Glutamatergic neuron (in vitro differentiated cells): ENCODE measurements around the gene ZNF287. TPM values are rescaled to one million over a fixed set of nuclear protein-coding genes. Genes with fewer than 3 reads are reported as not detected.
A peak's percentile ranks its signal among the peaks of the same experiment; 100 is the strongest.

Source experiments
- DNase-seq: peaks from one replicate; pipeline ENCODE4 v3.0.0; 2022
- H3K27ac Mint-ChIP-seq: one replicate; pipeline ENCODE4 v1.8.0; 2020; ENCODE audit warnings: mild to moderate bottlenecking, mixed read lengths, inconsistent platforms; ENCODE audit not compliant: unreplicated experiment
- H3K27me3 Mint-ChIP-seq: one replicate; pipeline ENCODE4 v1.8.0; 2020; ENCODE audit warnings: mild to moderate bottlenecking, moderate library complexity, mixed read lengths, inconsistent platforms; ENCODE audit not compliant: unreplicated experiment
- H3K36me3 Mint-ChIP-seq: one replicate; pipeline ENCODE4 v1.8.0; 2020; ENCODE audit warnings: mild to moderate bottlenecking, mixed read lengths, inconsistent platforms; ENCODE audit not compliant: unreplicated experiment
- H3K4me1 Mint-ChIP-seq: one replicate; pipeline ENCODE4 v1.8.0; 2020; ENCODE audit warnings: mild to moderate bottlenecking, low read depth, mixed read lengths, inconsistent platforms; ENCODE audit not compliant: unreplicated experiment
- H3K4me3 Mint-ChIP-seq: one replicate; pipeline ENCODE4 v1.8.0; 2020; ENCODE audit warnings: mild to moderate bottlenecking, mixed read lengths, inconsistent platforms; ENCODE audit not compliant: unreplicated experiment
- H3K9me3 Mint-ChIP-seq: one replicate; pipeline ENCODE4 v1.8.0; 2020; ENCODE audit warnings: mild to moderate bottlenecking, moderate library complexity, mixed read lengths, inconsistent platforms; ENCODE audit not compliant: unreplicated experiment
- CTCF ChIP-seq: fragments of 200-600 bp; sonication (generic); IDR thresholded peaks from one replicate; pipeline ENCODE4 v1.5.0; 2021; ENCODE audit not compliant: partially characterized antibody, unreplicated experiment
- total RNA-seq: library from RNA; stranded (reverse); fragmentation: NEBNext Ultra II Directional; extraction: Animal tissue kit (Norgen Biotek cat#: 25700); gene quantifications from one replicate; pipeline ENCODE4 v1.2.1, GENCODE V29; 2021; ENCODE audit not compliant: unreplicated experiment

The ZNF287 gene
- total RNA-seq, 1 donor from 2014 or later, result 17.4 TPM

DNA sequence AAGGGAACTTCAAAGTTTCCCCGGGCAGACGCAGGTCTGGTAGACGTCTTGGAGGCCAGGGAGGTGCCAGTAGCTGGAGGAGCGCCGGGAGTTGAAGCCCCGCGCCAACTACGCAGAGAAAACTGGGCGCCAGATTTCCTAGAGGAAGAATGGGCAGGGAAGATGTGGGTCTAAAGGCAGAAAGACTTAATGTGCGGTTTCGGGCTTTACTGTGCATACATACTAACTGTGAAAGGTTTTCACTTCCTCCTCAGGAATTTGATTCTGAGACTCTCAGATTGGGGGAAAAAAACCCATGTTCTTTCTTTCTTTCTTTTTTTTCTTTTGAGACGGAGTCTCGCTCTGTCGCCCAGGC is 331 bp upstream of the ZNF287 start:
- no peak for TF ChIP-seq CTCF
- peaks cover 5% of the 10 kb centered on the region for H3K36me3 Mint-ChIP-seq
- no peaks in the 10 kb centered on the region for H3K27me3 Mint-ChIP-seq
- no peak overlapping the region for H3K27ac Mint-ChIP-seq
- H3K4me3 Mint-ChIP-seq, result peak overlapping the region; percentile 94
- no peak for DNase-seq
- no peaks in the 10 kb centered on the region for H3K9me3 Mint-ChIP-seq
- no peaks in the 10 kb centered on the region for H3K4me1 Mint-ChIP-seq

DNA sequence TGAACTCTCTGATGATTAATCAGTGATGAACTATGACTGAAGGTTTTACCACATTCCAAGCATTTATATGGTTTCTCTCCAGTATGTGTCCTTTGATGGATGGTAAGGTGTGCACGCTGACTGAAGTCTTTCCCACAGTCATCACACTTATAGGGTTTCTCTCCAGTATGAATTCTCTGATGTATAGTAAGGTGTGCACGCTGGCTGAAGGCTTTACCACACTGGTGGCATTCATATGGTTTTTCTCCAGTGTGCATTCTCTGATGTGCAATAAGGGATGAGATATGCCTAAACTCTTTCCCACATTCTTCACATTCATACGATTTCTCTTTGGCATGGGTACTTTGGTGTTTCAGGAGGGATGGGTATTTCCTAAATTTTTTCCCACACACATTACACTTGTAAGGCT is 16.4 kb downstream of the ZNF287 start:
- no peak overlapping the region for H3K27ac Mint-ChIP-seq
- TF ChIP-seq CTCF, result no peak
- no peak for DNase-seq
- H3K4me1 Mint-ChIP-seq, result no peaks in the 10 kb centered on the region
- H3K4me3 Mint-ChIP-seq, result no peak overlapping the region
- peaks cover 10% of the 10 kb centered on the region for H3K9me3 Mint-ChIP-seq
- H3K36me3 Mint-ChIP-seq, result peaks cover 78% of the 10 kb centered on the region
- peaks cover 2% of the 10 kb centered on the region for H3K27me3 Mint-ChIP-seq

GRCh38 chr17:16551878-16552636 is 16.9 kb downstream of the ZNF287 start:
- H3K4me3 Mint-ChIP-seq, result no peak overlapping the region
- DNase-seq, result no peak
- H3K27ac Mint-ChIP-seq, result no peak overlapping the region
- no peaks in the 10 kb centered on the region for H3K4me1 Mint-ChIP-seq
- H3K9me3 Mint-ChIP-seq, result peaks cover 10% of the 10 kb centered on the region
- peaks cover 76% of the 10 kb centered on the region for H3K36me3 Mint-ChIP-seq
- TF ChIP-seq CTCF, result no peak
- H3K27me3 Mint-ChIP-seq, result peaks cover 2% of the 10 kb centered on the region

DNA sequence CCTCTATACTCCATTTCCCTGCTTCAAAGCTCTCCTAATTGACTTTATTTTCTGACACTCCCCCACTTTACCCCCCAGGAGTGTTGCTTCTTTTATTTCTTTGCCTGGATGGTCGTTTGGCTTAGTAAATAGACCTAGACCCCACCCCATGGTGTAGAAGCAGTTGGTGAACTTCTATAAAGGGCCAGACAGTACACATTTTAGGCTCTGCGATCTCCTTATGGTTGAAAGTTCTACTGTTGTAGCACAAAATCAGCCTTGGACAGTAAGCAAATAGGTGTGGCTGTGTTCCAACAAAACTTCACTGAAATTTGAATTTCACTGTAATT is 31.9 kb downstream of the ZNF287 start:
- Mint-ChIP-seq H3K36me3 (no peaks in the 10 kb centered on the region), H3K9me3 (no peaks in the 10 kb centered on the region), H3K4me3 (peak overlapping the region; percentile 99), H3K27ac (no peak overlapping the region), H3K4me1 (no peaks in the 10 kb centered on the region), H3K27me3 (peaks cover 6% of the 10 kb centered on the region)
- peak; percentile 2 for TF ChIP-seq CTCF
- no peak for DNase-seq

GRCh38 chr17:16534236-16534635 is 34.8 kb downstream of the ZNF287 start:
- Mint-ChIP-seq H3K4me3 (no peak overlapping the region), H3K4me1 (no peaks in the 10 kb centered on the region), H3K36me3 (no peaks in the 10 kb centered on the region), H3K27ac (no peak overlapping the region), H3K27me3 (peaks cover 6% of the 10 kb centered on the region), H3K9me3 (no peaks in the 10 kb centered on the region)
- no peak for TF ChIP-seq CTCF
- no peak for DNase-seq
